HepG2 (cell line): Measurements from ENCODE around the gene TOR4A. TPM values are rescaled to one million over a fixed set of nuclear protein-coding genes. Genes with fewer than 3 reads are reported as not detected.

Experiments used
- AKAP8 ChIP-seq: sonication (generic); formaldehyde crosslinking; IDR thresholded peaks from 2 replicates; pipeline ENCODE4 v1.5.1; 2020; ENCODE audit warnings: mild to moderate bottlenecking, missing genetic modification reagents
- BHLHE40 ChIP-seq: IDR thresholded peaks from 2 replicates; pipeline ENCODE4 v1.6.1; 2011; ENCODE audit warnings: low read length, improper control_type of control experiment
- EP300 ChIP-seq, 3 experiments: sonication (generic) in 1 of 3; formaldehyde crosslinking in 1 of 3; IDR thresholded peaks; 2 replicates each; pipeline versions ENCODE4 v1.5.1 to v1.6.1; 2011 to 2020; ENCODE audit warnings: low read depth in 2 of 3, low read length in 2 of 3, borderline replicate concordance in 1 of 3, improper control_type of control experiment in 1 of 3, mild to moderate bottlenecking in 1 of 3, missing genetic modification reagents in 1 of 3, moderate library complexity in 1 of 3
- HMG20B ChIP-seq: conservative IDR thresholded peaks from 2 replicates; pipeline ENCODE4 v1.6.1; 2016; ENCODE audit warnings: missing genetic modification reagents, missing compliant biosample characterization
- KDM5B ChIP-seq: sonication (generic); formaldehyde crosslinking; IDR thresholded peaks from 2 replicates; pipeline ENCODE4 v1.4.0; 2020; ENCODE audit warnings: missing genetic modification reagents, mild to moderate bottlenecking, borderline replicate concordance
- NONO ChIP-seq, 2 experiments: fragments of 450-650 bp in 1 of 2; sonication (generic) in 1 of 2; formaldehyde crosslinking in 1 of 2; IDR thresholded peaks in 1 of 2; conservative IDR thresholded peaks in 1 of 2; 2 replicates each; pipeline versions ENCODE4 v1.6.1 to v1.8.0; 2017 to 2022; ENCODE audit warnings: mild to moderate bottlenecking in 1 of 2, missing genetic modification reagents in 1 of 2, moderate library complexity in 1 of 2
- SAFB2 ChIP-seq: sonication (generic); formaldehyde crosslinking; IDR thresholded peaks from 2 replicates; pipeline ENCODE4 v1.5.1; 2020; ENCODE audit warnings: missing genetic modification reagents, low read depth, mild to moderate bottlenecking, borderline replicate concordance
- TSC22D2 ChIP-seq: sonication (generic); formaldehyde crosslinking; IDR thresholded peaks from 2 replicates; pipeline ENCODE4 v1.5.1; 2020; ENCODE audit warnings: missing genetic modification reagents, mild to moderate bottlenecking, borderline replicate concordance
- ZBTB14 ChIP-seq: sonication (generic); formaldehyde crosslinking; IDR thresholded peaks from 2 replicates; pipeline ENCODE4 v1.4.0; 2020; ENCODE audit warnings: missing genetic modification reagents
- ZHX1 ChIP-seq: sonication (generic); formaldehyde crosslinking; IDR thresholded peaks from 2 replicates; pipeline ENCODE4 v1.8.1; 2022; ENCODE audit warnings: low read depth, mild to moderate bottlenecking, missing genetic modification reagents
- ZKSCAN8 ChIP-seq: IDR thresholded peaks from 2 replicates; pipeline ENCODE4 v1.6.1; 2016; ENCODE audit warnings: borderline replicate concordance, missing genetic modification reagents, missing compliant biosample characterization
- ZNF136 ChIP-seq: sonication (generic); formaldehyde crosslinking; IDR thresholded peaks from 2 replicates; pipeline ENCODE4 v1.8.1; 2022; ENCODE audit warnings: low read depth, mild to moderate bottlenecking, moderate library complexity, missing genetic modification reagents
- ZNF235 ChIP-seq: sonication (generic); formaldehyde crosslinking; IDR thresholded peaks from 2 replicates; pipeline ENCODE4 v1.8.1; 2023; ENCODE audit warnings: mild to moderate bottlenecking, missing genetic modification reagents, borderline replicate concordance
- ZNF446 ChIP-seq: sonication (generic); formaldehyde crosslinking; IDR thresholded peaks from 2 replicates; pipeline ENCODE4 v1.5.0; 2020; ENCODE audit warnings: mild to moderate bottlenecking, missing genetic modification reagents
- ZNF614 ChIP-seq: IDR thresholded peaks from 2 replicates; pipeline ENCODE4 v1.6.1; 2018; ENCODE audit warnings: missing biosample characterization, missing genetic modification reagents, inconsistent platforms, borderline replicate concordance
- ZSCAN25 ChIP-seq: sonication (generic); formaldehyde crosslinking; IDR thresholded peaks from 2 replicates; pipeline ENCODE4 v1.8.0; 2022; ENCODE audit warnings: mild to moderate bottlenecking, missing genetic modification reagents
- polyA plus RNA-seq, 8 experiments: library from polyadenylated mRNA; depleted of rRNA in 3 of 8; stranded (reverse) in 7 of 8; unstranded in 1 of 8; fragments of >200 nt; fragmentation: Illumina TruSeq in 4 of 8; extraction: Trizol in 4 of 8; gene quantifications; 2 replicates each; pipeline versions ENCODE4 v1.2.1 to v1.2.3, GENCODE V29; 2011 to 2016; ENCODE audit warnings: low read depth in 4 of 8, missing spikeins in 1 of 8, mixed read lengths in 1 of 8; ENCODE audit not compliant: insufficient read depth in 1 of 8
- total RNA-seq, 5 experiments: library from RNA; depleted of rRNA; stranded (reverse); fragments of >200 nt; fragmentation: Illumina TruSeq; extraction: Trizol; gene quantifications; 2 replicates each; pipeline ENCODE4 v1.2.3, GENCODE V29; 2016; ENCODE audit warnings: low read depth in 1 of 5
- TF ChIP-seq, protein P1 (sequence below): sonication (generic); formaldehyde crosslinking; IDR thresholded peaks from 2 replicates; pipeline ENCODE4 v1.4.0; 2020; ENCODE audit warnings: missing genetic modification reagents, borderline replicate concordance
- TF ChIP-seq, protein P2 (sequence below): sonication (generic); formaldehyde crosslinking; IDR thresholded peaks from 2 replicates; pipeline ENCODE4 v1.5.0; 2020; ENCODE audit warnings: missing genetic modification reagents, mild to moderate bottlenecking, borderline replicate concordance

TOR4A gene
- total and polyA plus RNA-seq, 2 of the 13 experiments (the other 11 are each of a cell fraction or from before 2014, with no cell fraction given) = 11.1 to 14.2 TPM

GRCh38 chr9:137228968-137229896 is 48.3 kb upstream of the TOR4A start (continued):
- TF ChIP-seq, protein P1, sequence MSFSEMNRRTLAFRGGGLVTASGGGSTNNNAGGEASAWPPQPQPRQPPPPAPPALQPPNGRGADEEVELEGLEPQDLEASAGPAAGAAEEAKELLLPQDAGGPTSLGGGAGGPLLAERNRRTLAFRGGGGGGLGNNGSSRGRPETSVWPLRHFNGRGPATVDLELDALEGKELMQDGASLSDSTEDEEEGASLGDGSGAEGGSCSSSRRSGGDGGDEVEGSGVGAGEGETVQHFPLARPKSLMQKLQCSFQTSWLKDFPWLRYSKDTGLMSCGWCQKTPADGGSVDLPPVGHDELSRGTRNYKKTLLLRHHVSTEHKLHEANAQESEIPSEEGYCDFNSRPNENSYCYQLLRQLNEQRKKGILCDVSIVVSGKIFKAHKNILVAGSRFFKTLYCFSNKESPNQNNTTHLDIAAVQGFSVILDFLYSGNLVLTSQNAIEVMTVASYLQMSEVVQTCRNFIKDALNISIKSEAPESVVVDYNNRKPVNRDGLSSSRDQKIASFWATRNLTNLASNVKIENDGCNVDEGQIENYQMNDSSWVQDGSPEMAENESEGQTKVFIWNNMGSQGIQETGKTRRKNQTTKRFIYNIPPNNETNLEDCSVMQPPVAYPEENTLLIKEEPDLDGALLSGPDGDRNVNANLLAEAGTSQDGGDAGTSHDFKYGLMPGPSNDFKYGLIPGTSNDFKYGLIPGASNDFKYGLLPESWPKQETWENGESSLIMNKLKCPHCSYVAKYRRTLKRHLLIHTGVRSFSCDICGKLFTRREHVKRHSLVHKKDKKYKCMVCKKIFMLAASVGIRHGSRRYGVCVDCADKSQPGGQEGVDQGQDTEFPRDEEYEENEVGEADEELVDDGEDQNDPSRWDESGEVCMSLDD (CRISPR knock-in tag) = no peak
- TF ChIP-seq HMG20B (no peak), ZNF136 (0 out of 2 replicates have a peak, but pooled peaks have one; percentile 14), SAFB2 (no peak; the same call in 1 of the 2 replicates), ZBTB14 (CRISPR knock-in tag) (no peak), NONO (IDR thresholded peaks at IDR 0.05) (no peak), NONO (CRISPR knock-in tag; conservative IDR thresholded peaks at IDR 0.05) (peak; percentile 58), BHLHE40 (no peak), KDM5B (peak; percentile 34; the same call in 1 of the 2 replicates), ZNF614 (CRISPR knock-in tag) (no peak), ZSCAN25 (peak; percentile 58; the same call in 1 of the 2 replicates), ZHX1 (CRISPR knock-in tag) (no peak), AKAP8 (peak; percentile 75; the same call in 1 of the 2 replicates), TSC22D2 (CRISPR knock-in tag) (no peak), ZNF446 (CRISPR knock-in tag) (peak; percentile 50; the same call in 1 of the 2 replicates), EP300 (IDR thresholded peaks at IDR 0.05; ENCODE audit: low read depth in 2 of 2, low read length in 2 of 2) (no peak), EP300 (CRISPR knock-in tag; IDR thresholded peaks at IDR 0.05; ENCODE audit: borderline replicate concordance) (no peak), ZKSCAN8 (CRISPR knock-in tag) (no peak), ZNF235 (CRISPR knock-in tag) (no peak)
- TF ChIP-seq, protein P2, sequence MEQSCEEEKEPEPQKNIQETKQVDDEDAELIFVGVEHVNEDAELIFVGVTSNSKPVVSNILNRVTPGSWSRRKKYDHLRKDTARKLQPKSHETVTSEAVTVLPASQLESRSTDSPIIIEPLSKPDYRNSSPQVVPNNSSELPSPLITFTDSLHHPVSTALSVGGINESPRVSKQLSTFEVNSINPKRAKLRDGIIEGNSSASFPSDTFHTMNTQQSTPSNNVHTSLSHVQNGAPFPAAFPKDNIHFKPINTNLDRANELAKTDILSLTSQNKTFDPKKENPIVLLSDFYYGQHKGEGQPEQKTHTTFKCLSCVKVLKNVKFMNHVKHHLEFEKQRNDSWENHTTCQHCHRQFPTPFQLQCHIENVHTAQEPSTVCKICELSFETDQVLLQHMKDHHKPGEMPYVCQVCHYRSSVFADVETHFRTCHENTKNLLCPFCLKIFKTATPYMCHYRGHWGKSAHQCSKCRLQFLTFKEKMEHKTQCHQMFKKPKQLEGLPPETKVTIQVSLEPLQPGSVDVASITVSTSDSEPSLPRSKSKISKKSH (CRISPR knock-in tag) = no peak; the same call in 1 of the 2 replicates
